DND-41 (cell line): ENCODE measurements around the gene TRIM14.

Experiments used
- CTCF ChIP-seq: IDR thresholded peaks from 2 replicates; pipeline ENCODE4 v1.5.1; 2012; ENCODE audit warnings: borderline replicate concordance, low read length, moderate library complexity, mild to moderate bottlenecking; ENCODE audit not compliant: poor library complexity, severe bottlenecking; ENCODE audit errors: extremely low read depth
- EZH2 ChIP-seq: IDR thresholded peaks from 3 replicates; pipeline ENCODE4 v1.6.1; 2012; ENCODE audit warnings: borderline replicate concordance, low read depth, mild to moderate bottlenecking, moderate library complexity, low read length, inconsistent platforms; ENCODE audit not compliant: severe bottlenecking

- no peak for TF ChIP-seq CTCF
- TF ChIP-seq EZH2, result no peak
These were observed 23.3 kb upstream of the TRIM14 start for GRCh38 chr9:98142182-98142907.
